T-helper 9 cell (primary cell): ENCODE results near the gene SERP2.

ENCODE experiments used
- DNase-seq: peaks from one replicate; pipeline ENCODE4 v3.0.0-alpha.2; 2020

The SERP2 gene

GRCh38 chr13:44414716-44415115, 41.1 kb downstream of the SERP2 start:
- DNase-seq = no peak

- no peak for DNase-seq
These were observed 42.2 kb downstream of the SERP2 start for GRCh38 chr13:44415815-44416214.

GRCh38 chr13:44416301-44416700, 42.7 kb downstream of the SERP2 start:
- no peak for DNase-seq

- DNase-seq = no peak
These were observed 43.1 kb downstream of the SERP2 start for GRCh38 chr13:44416744-44417143.

- no peak for DNase-seq
These were observed 43.8 kb downstream of the SERP2 start for GRCh38 chr13:44417446-44417845.

- no peak for DNase-seq
These were observed 44.3 kb downstream of the SERP2 start for GRCh38 chr13:44417876-44418275.

- no peak for DNase-seq
These were observed 47.0 kb downstream of the SERP2 start for GRCh38 chr13:44420376-44421220.

GRCh38 chr13:44421853-44422525, 48.4 kb downstream of the SERP2 start:
- DNase-seq = no peak

GRCh38 chr13:44422755-44423643, 49.4 kb downstream of the SERP2 start:
- no peak for DNase-seq

- no peak for DNase-seq
These were observed 50.2 kb downstream of the SERP2 start for GRCh38 chr13:44423824-44424223.

GRCh38 chr13:44425041-44425814, 51.6 kb downstream of the SERP2 start:
- DNase-seq = no peak

GRCh38 chr13:44425815-44426078, 52.1 kb downstream of the SERP2 start:
- no peak for DNase-seq

- DNase-seq = no peak
These were observed 52.8 kb downstream of the SERP2 start for GRCh38 chr13:44426461-44426860.

GRCh38 chr13:44429311-44429710, 55.7 kb downstream of the SERP2 start:
- no peak for DNase-seq

- DNase-seq = no peak
These were observed 57.5 kb downstream of the SERP2 start for GRCh38 chr13:44431150-44431549.

- DNase-seq = no peak
These were observed 59.0 kb downstream of the SERP2 start for GRCh38 chr13:44432650-44433049.

GRCh38 chr13:44433863-44434765, 60.5 kb downstream of the SERP2 start:
- no peak for DNase-seq

GRCh38 chr13:44434766-44435141, 61.1 kb downstream of the SERP2 start:
- no peak for DNase-seq

- DNase-seq = peak; percentile 85
These were observed 61.7 kb downstream of the SERP2 start for GRCh38 chr13:44435142-44435918.

- DNase-seq = no peak
These were observed 62.4 kb downstream of the SERP2 start for GRCh38 chr13:44435919-44436510.
